ENCODE results near the gene USP48. TPM values are rescaled to one million over a fixed set of nuclear protein-coding genes. Genes with fewer than 3 reads are reported as not detected.

USP48 gene
- polyA plus RNA-seq, 3 donors = 62.6 to 77.9 (median 71.2) TPM

DNA sequence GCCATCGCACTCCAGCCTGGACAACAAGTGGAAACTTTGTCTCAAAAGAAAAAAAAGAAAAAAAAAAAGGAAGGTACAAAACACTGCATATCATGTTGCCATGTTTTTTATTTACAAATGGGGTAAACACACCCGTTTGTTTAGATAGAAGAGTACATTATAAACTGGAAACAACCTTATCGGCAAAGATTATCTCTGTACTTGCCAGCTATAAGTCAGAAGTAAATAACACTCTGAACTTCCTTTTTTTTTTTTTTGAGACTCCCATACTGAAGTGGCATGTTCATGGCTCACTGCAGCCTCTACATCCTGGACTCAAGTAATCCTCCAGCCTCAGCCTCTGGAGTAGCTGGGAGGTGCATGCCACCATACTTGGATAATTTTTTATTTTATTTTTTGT is 21.9 kb downstream of the USP48 start:
- no peak for DNase-seq (ENCODE audit: extremely low read depth in 1 of 11, low read depth in 9 of 11, low spot score in 4 of 11)

DNA sequence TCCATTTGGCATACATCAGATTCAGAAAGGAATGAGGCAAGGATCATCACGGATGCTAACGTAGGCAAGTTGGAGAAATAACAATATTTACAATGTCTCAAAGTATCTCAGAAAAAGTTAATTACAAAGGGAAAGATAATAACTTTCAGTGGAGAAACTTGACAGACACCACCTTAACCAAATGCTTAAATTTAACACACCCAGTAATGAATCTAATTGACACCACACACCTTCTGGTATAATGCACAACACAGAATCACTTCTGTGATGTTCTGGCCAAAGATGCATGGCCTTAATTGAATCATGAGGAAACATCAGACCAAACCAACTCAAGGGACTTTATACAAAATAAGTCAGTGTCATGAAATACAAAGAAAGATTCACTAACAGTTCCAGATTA is 23.1 kb downstream of the USP48 start:
- DNase-seq (ENCODE audit: extremely low read depth in 1 of 11, low read depth in 9 of 11, low spot score in 4 of 11) = no peak

DNA sequence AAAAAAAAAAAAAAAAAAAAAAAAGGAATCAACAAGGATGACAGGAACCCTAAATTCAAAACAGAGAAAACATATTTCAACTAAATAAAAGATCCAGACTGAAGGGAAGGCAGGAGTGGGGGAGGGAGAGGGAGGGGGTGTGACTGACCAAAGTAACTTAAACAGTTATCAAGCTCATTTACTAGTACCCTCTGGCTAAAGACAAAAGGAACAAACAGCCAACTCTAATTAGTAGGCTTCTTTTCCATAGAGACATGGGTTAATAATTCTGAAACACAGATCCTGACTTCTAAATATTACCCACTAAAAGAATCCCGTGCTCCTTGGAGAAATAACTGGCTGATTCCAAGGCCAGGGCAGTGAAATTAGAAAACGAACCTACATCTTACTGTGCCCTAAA is 23.8 kb downstream of the USP48 start:
- no peak for DNase-seq (ENCODE audit: extremely low read depth in 1 of 11, low read depth in 9 of 11, low spot score in 4 of 11)

DNA sequence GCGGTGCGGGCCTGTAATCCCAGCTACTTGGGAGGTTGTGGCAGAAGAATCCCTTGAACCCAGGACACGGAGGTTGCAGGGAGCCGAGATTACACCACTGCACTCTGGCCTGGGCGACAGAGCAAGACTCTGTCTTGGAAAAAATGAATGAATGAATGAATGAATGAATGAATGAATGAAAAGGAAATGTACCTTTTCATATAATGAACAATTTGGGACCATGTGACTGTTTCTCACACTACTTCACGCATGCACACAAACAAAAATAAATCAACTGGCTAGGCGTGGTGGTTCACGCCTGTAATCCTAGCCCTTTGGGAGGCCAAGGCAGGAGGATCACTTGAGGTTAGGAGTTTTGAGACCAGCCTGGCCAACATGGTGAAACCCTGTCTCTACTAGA is 24.3 kb downstream of the USP48 start:
- DNase-seq (ENCODE audit: extremely low read depth in 1 of 11, low read depth in 9 of 11, low spot score in 4 of 11) = no peak

DNA sequence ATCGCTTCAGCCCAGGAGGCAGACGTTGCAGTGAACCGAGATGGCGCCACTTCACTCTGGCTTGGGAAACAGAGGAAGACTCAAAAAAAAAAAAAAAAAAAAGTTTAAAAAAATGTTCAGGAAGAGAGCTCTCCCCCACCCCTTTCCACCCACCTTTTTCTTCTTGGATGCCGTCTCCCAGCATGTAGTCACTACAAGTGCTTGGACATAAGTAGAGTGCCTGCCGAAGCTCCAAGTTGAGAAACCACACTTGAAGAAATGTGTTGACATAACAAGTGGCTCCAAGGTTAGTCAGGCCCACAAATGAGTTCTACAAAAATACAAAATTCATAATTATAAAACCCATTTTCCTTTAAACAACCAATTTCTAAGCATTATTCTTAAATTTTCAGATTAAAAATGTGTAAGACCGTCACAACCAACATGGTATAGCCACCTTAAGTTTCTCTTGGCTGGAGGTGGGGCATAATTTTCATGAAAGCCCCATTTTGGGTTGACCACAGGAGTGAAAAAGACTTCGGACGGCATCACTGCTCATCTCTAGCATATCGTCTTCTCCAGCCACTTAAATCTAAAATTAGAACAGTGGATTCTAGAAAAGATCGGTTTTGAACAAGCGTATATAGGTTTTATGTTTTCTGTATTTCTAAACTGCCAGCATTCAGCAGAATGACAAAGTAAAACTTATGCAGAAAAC is 26.4 kb downstream of the USP48 start:
- no peak for DNase-seq (ENCODE audit: extremely low read depth in 1 of 11, low read depth in 9 of 11, low spot score in 4 of 11)

DNA sequence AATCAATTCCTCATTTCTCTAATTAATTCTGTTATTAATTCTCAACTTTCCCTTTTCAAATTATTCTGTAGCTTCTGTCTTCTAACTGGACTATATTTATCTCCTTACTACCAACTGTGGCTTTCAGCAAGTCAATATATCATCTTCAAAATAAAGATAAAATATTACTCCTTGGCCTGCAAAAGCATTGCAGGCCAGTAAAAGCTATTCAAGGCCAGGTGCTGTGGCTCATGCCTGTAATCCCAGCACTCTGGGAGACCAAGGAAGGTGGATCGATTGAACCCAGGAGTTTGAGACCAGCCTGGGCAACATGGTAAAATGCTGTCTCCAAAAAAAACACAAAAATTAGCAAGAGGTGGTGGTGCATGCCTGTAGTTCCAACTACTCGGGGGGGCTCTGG is 27.9 kb downstream of the USP48 start:
- DNase-seq (ENCODE audit: extremely low read depth in 1 of 11, low read depth in 9 of 11, low spot score in 4 of 11) = no peak

DNA sequence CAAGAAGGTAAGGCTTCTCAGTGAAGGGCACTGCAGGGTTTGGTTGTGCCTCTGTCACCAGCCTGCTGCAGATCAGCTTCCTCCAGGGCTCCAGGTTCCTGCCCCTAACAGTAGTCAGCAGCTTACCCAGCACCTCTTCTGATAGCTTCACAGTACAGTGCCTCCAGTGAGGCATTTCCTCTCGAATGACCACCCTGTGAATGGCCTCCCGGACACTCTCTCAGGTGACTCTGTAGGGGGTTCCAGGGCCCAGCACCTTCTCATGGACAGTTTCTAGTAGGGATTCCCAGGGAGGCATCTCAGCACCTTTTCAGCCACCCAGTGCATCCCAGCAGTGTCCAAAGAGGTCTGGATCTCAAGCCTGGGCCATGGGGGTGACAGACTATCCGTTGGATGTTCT is 28.4 kb downstream of the USP48 start:
- no peak for DNase-seq (ENCODE audit: extremely low read depth in 1 of 11, low read depth in 9 of 11, low spot score in 4 of 11)

DNA sequence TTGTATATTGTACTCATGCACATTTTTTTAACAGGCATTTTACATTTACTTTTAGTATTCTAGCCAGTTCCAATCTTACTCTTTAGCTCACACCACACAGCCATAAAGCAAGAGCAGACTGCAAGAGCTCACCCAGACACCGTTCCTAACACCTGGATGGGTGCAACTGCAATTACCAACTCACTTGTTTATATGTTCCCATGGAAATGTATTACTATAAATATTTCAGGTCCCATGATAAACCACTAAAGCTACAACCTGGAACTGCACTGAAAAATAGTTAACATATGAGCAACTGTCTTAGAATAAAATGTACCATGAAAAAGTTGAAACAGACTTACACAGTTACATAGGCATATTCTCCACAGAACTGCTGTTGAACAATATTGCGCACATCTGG is 30.8 kb downstream of the USP48 start:
- no peak for DNase-seq (ENCODE audit: extremely low read depth in 1 of 11, low read depth in 9 of 11, low spot score in 4 of 11)

DNA sequence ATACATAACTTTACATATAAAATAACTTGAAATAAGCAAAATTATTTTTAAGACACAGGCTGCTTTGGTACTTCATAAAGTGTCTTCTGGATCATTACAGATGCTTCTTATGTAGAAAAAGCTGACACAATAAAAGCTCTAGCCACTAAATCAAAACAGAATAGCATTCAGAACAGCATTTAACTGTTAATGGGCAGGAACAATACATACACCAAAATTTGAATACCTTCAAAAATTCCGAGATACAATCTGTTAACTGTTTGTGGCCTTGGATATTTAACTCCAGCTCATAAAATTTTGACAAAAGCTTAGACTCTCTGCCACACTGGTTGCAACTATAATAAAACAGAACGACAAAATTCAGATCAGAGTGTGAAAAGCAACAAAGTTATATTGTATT is 31.7 kb downstream of the USP48 start:
- no peak for DNase-seq (ENCODE audit: extremely low read depth in 1 of 11, low read depth in 9 of 11, low spot score in 4 of 11)

DNA sequence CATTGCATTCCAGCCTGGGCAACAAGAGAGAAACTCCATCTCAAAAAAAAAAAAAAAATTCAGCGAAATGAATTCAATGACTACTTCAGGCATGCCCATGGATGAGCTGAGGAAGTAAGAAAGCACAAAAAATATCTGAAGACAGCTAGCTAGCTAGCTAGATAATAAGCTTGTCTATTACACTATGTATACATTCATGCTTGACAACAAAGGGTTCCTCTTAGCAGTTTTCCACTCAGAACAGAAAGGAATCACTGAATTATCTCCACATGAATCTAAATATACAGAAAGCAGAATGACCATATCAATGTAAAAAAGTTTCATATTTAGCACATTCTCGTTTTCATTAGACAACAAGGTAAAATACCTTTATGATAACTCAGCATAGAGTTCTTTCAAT is 32.1 kb downstream of the USP48 start:
- no peak for DNase-seq (ENCODE audit: extremely low read depth in 1 of 11, low read depth in 9 of 11, low spot score in 4 of 11)

DNA sequence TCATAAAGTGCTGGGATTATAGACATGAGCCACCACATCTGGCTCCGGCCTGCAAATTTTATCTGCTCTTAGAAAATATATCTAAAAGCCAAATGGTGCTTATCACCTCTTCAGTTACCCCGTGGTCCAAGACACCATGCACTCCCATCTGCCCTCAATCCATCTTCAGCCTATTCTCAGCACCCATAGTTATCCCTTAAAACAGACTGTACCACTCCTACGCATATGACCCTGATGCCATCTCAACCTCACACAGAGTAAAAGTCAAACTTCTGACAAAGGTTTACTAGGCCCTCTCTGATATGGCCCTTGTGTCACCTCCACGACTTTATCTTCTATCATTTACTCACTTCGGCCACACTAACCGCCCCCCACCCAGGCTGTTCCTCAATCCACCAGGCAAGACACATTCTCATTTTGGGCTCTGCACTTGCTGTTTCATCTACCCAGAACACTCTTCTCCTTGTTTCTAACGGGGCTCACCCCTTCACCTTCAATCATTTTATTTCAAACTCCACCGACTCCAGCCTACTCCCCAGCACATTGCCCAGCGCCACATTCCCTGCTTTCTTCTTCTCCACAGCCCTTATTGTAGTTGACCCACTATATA is 33.0 kb downstream of the USP48 start:
- DNase-seq (ENCODE audit: extremely low read depth in 1 of 11, low read depth in 9 of 11, low spot score in 4 of 11) = no peak

DNA sequence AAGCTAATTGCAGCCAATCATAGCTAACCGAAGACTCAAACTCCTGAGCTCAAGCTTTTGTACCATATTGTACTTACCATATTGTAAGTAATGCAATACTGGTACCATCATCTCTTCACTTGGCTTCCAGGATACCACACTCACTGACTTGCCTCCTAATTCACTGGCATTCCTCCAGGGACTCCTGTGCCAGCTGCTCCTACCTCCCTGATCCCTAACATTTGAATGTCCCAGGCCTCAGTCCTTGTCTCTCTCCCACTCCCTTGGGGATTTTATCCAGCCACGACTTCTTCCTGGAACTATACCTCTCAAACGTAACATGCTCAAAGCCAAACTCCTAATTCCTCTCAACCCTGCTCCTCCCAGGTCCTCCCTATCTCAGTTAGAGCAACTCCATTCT is 33.8 kb downstream of the USP48 start:
- DNase-seq (ENCODE audit: extremely low read depth in 1 of 11, low read depth in 9 of 11, low spot score in 4 of 11) = no peak

DNA sequence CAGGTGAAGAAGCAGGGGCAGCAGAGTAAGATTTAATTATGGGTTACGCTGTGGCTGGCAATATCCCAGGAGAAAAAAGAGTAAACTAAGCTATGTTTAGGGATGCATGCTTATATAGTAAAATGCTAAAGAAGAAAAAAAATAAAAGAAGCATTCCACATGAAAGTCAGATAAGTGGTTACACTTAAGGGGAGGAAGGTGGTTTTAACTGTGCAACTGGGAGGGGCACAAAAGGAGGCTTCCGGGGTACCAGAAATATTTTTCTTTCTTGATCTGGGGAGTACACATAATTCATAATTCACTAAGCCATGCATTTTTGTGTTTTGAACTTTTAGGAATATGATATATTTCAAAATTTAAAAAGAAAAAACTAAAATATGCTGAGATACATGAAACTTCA is 39.5 kb downstream of the USP48 start:
- no peak for DNase-seq (ENCODE audit: extremely low read depth in 1 of 11, low read depth in 9 of 11, low spot score in 4 of 11)

DNA sequence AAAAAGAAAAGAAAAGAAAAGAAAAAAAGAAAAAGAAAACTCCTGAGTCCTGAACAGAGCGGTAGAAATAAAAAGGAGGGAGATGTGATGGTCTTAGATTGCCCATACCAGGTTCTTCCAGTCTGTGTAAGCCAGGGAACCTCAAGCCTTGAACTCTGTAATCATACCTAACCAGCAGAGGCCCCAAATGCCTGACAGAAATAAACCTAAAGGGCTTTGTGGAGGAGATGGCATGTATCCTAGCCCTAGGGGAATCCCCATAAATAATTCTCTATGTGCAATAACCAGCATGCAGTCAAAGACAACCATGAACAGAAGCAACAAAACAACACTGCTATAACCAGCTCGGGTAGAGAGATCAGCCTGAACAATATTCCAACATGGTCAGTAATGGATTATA is 40.4 kb downstream of the USP48 start:
- no peak for DNase-seq (ENCODE audit: extremely low read depth in 1 of 11, low read depth in 9 of 11, low spot score in 4 of 11)

DNA sequence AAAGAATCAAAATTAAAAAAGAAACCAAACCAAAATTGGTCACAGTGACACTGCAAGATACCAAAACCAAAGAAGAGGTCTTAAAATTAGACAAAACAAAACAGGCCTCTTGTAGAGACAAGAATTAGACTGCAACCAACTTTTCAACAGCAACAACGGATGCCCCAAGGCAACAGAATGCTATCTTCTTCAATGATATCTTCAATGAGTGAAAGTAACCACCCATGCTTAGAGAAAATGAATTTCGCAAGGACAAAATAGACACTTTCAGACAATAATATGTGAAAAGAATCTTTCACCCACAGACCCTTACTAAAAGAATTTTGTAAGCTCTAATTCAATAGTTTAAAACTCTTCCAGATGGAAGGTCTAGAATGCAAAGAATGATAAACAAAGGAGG is 41.7 kb downstream of the USP48 start:
- no peak for DNase-seq (ENCODE audit: extremely low read depth in 1 of 11, low read depth in 9 of 11, low spot score in 4 of 11)

DNA sequence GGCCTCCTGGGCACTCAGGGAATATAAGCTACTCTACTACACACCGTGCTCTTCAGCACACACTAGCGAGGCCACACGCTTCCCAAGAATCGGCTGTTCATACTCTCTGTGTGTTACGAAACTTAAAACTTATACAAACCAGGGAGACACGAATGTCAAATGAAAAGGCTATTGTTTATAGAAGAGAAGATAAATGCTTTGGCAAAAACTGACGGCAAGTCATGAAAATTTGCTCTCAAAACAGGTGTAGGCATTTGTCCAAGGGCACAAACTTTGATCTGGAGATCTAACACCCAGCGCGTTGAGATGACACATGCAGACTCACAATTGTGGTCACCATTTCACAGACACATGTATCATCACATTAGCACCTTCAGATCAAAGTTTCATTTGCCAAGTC is 46.1 kb downstream of the USP48 start:
- no peak for DNase-seq (ENCODE audit: extremely low read depth in 1 of 11, low read depth in 9 of 11, low spot score in 4 of 11)

DNA sequence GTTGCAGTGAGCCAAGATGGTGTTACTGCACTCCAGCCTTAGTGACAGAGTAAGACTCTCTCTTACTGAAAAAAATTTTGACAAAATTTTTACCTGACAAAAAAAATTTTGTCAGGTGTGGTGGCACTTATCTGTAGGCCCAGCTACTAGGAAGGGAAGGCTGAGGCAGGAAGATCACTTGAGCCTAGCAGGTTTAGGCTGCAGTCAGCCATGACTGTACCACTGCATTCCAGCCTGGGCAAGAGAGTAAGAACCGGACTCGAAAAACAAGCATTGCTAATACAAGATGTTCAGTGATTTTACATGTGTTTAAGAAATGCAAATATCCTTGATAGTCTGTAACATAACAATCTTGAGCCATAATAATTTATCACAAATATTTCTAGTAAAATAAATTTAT is 46.9 kb downstream of the USP48 start:
- no peak for DNase-seq (ENCODE audit: extremely low read depth in 1 of 11, low read depth in 9 of 11, low spot score in 4 of 11)

DNA sequence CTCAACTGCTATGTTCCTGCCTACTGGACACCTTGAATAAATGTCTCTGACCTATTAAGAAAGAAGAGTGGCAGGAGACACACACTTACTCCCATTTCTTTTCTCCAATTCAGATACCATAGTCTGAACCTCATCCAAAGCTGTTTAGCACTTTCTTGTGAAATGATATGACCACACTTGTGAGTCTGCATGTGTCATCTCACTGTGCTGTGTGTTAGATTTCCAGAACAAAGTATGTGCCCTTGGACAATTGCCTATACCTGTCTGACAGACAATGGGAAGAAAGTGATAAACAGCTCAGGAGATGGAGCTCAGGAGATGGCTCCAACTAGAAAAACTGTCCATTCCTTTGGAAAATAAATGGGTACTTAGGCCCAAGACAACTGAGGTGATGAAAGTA is 48.4 kb downstream of the USP48 start:
- no peak for DNase-seq (ENCODE audit: extremely low read depth in 1 of 11, low read depth in 9 of 11, low spot score in 4 of 11)

DNA sequence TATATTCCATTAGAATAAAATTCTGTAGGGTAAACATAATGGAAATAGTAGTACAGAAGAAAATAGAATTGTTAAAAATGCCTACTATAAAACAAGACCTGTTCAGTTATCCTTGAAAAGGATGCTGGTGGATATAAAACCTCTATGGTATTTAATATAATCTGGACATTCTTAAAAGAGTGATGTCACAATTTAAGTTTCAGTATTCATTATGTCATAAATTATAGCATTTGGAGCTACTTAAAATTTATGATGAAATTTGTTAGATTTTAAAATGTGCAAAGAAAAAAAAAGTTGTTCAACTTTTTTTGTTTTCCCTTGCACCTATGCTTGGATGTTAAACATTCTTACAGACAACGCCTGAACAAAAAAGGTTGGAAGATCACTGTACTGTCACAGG is 50.3 kb downstream of the USP48 start:
- no peak for DNase-seq (ENCODE audit: extremely low read depth in 1 of 11, low read depth in 9 of 11, low spot score in 4 of 11)

DNA sequence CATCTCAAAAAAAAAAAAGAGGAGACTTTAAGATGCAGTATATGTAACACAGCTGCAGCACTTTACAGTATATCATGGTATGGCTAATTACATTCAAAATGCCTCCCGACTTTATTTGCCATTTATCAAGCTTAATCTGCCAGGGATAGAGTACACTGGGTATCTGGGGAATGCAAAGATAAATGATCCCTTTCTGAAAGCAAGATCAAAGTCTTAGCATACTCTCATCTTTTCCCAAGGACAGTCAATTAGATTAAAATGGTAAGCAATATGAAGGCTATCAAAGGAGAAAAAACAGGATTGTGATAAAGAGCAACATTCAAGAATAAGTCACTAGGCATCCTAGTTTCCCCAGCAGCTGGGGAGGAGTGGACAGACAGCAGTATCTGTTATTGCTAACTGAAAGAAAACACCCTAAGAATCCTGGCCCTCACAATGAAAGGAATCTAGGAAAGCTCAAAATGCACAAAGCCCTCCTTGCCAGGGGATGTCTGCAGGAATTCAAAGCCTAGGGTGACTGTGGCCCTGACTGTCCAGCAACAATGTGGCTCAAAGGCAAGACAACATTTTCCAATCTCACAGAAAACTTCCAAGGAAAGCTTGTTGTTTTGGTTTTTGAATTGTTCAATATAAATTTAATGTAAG is 57.1 kb downstream of the USP48 start:
- DNase-seq (ENCODE audit: extremely low read depth in 1 of 11, low read depth in 9 of 11, low spot score in 4 of 11) = no peak

DNA sequence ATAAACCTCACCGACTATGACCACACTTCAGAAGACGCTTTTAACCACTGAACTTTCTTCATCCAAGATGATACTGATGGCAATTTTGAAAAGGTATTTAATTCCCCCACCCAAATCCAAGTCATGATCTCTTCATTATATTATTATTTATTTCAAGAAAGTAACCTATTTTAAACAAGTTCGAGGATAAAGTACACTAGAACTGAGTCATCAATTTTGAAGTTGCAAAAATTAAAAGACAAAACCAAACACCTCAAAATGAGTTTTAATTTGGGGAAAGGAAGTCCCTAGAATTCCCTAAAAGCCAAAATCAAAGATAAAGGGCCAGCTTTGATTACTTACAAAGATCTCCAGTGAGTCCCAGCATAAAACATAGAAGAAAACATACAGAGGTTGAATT is 58.4 kb downstream of the USP48 start:
- DNase-seq (ENCODE audit: extremely low read depth in 1 of 11, low read depth in 9 of 11, low spot score in 4 of 11) = no peak
